ENCODE measurements around the gene ARFIP1. TPM values are rescaled to one million over a fixed set of nuclear protein-coding genes. Genes with fewer than 3 reads are reported as not detected.

ARFIP1 gene
- total RNA-seq, 1 donor from 2014 or later: 26.2 TPM

DNA sequence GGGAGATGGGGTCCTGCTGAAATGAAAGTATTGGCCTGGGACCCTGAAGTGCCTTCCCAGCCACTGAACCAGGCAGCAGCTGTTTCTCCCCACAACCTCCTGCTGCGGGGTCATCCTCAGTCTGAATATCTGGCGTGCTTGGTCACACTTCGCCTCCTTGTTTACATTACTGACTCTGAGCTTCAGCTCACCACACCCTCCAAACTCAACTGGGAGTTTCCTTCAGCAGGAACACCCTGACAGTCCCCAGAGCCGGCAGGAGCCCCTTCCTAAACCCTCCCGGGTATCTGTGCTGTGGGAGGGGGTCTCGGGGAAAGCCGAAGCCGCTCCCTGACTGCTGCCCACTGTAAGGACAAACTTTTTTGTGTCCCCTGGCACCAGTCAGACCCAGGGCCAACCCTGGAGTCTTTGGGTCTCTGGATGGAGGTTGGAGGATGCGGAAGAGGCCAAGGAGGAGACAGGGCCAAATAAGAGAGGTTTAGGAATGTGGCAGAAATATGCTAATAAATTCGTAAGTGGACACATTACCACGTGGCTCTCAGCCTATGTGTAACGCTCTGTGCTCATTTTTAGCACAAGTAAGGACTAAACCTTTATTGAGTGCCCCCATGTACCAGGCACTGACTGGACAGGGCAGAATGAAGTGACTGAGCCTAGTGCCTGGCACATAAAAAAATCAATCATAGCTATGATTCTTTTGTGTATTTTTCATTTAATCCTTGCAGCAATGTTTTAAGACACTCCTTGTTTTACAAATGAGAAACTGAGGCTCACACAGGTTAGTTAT is 177.1 kb downstream of the ARFIP1 start:
- no peak for DNase-seq (ENCODE audit: low spot score in 2 of 2, unreplicated experiment in 2 of 2)
- peaks cover 34% of the 10 kb centered on the region for H3K4me1 Mint-ChIP-seq
- peaks cover 9% of the 10 kb centered on the region for H3K36me3 Mint-ChIP-seq

DNA sequence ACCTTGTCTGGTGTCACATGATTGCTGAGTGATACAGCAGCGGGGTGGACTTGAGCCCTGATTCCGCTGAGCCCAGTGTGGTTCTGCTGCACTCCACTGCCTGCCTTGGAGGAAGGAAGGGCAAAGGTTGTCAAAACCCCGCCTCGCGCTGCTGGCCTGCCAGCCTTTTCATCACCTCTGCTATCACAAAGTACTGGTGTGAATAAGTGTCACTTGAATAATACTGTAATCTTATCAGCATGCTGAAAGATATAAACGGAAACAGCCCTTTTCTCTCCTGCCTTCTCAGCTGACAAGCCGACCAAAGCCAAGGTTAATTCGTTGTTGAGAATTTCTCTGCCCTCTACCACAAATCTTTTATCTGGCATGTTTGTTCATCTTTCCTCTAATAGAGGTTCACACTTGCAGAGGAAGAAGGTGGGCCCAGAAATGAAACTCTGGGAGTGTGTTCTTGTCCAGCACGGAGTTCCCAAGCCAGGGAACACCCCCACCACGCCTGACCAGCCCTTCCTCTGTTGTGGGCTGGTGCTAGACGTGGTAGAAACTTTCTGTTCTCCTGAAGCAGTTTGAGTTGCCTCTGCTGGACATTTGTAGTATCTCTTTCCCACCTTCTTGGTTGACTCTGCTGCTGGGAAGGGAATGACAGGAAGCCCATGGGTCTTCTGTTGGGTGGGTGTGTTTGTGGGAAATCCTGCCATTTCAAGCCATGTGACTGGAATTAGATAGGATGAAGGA is 177.8 kb downstream of the ARFIP1 start:
- DNase-seq (ENCODE audit: low spot score in 2 of 2, unreplicated experiment in 2 of 2): no peak
- Mint-ChIP-seq H3K27me3 (ENCODE audit: low read depth) (peaks cover 8% of the 10 kb centered on the region), H3K4me1 (peaks cover 36% of the 10 kb centered on the region), H3K9me3 (no peaks in the 10 kb centered on the region), H3K4me3 (no peak overlapping the region), H3K27ac (no peak overlapping the region), H3K36me3 (peaks cover 9% of the 10 kb centered on the region)
- TF ChIP-seq CTCF (IDR thresholded peaks at IDR 0.05; ENCODE audit: unreplicated experiment): no peak

More for the DNA sequence above, 177.1 kb downstream of the ARFIP1 start:
- Mint-ChIP-seq H3K27me3 (ENCODE audit: low read depth) (peaks cover 8% of the 10 kb centered on the region), H3K4me3 (no peak overlapping the region), H3K9me3 (no peaks in the 10 kb centered on the region), H3K27ac (no peak overlapping the region)
- no peak for TF ChIP-seq CTCF (IDR thresholded peaks at IDR 0.05; ENCODE audit: unreplicated experiment)

GRCh38 chr4:152959080-152959479 is 179.3 kb downstream of the ARFIP1 start:
- Mint-ChIP-seq H3K4me3 (no peak overlapping the region), H3K27ac (no peak overlapping the region), H3K4me1 (peaks cover 47% of the 10 kb centered on the region), H3K27me3 (ENCODE audit: low read depth) (peaks cover 8% of the 10 kb centered on the region), H3K9me3 (no peaks in the 10 kb centered on the region), H3K36me3 (peaks cover 5% of the 10 kb centered on the region)
- no peak for TF ChIP-seq CTCF (IDR thresholded peaks at IDR 0.05; ENCODE audit: unreplicated experiment)
- DNase-seq (ENCODE audit: low spot score in 2 of 2, unreplicated experiment in 2 of 2): no peak

- no peak overlapping the region for H3K27ac Mint-ChIP-seq
- no peak for DNase-seq (ENCODE audit: low spot score in 2 of 2, unreplicated experiment in 2 of 2)
- H3K4me1 Mint-ChIP-seq: peaks cover 54% of the 10 kb centered on the region
- peaks cover 8% of the 10 kb centered on the region for H3K27me3 Mint-ChIP-seq (ENCODE audit: low read depth)
- H3K36me3 Mint-ChIP-seq: no peaks in the 10 kb centered on the region
- TF ChIP-seq CTCF (IDR thresholded peaks at IDR 0.05; ENCODE audit: unreplicated experiment): no peak
- no peaks in the 10 kb centered on the region for H3K9me3 Mint-ChIP-seq
- no peak overlapping the region for H3K4me3 Mint-ChIP-seq
These were observed 180.3 kb downstream of the ARFIP1 start for GRCh38 chr4:152960082-152960481.

DNA sequence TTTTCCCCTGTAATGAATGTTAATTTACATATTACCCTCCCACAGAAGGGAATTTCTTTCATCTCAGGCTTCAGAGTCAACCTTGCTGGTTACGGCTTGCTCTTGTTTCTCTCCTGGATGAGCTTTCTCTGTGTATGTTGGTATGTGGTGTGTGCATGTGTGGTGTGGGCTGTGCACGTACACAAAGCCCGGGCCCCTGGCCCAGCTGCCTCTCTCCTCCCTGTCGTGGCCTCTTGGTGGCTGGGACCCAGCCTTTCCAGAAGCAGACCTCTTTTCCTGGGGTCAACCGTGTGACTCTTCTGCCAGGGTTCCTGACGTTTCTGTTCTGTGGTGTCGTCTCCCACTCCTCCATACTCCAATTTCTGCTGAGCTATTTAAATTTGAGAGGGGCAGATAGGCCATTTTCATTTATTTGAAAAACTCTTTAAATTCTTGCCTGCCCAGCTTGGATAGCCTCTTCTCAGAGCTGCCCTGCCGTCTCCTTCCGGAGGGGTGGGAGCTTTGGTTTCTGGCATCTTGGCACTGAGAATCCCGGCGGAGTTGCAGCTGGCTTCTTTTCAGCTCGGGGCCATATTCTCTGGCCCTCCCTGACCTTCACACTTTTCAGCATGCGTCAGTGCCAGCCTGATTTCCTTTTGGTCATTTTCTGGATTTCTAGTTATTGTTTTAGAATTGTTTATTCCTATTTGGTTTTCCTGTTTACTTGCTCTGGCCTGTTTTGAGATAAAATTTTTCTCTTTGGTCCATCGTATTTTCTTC is 181.4 kb downstream of the ARFIP1 start:
- Mint-ChIP-seq H3K27ac (peak overlapping the region; percentile 73), H3K36me3 (no peaks in the 10 kb centered on the region), H3K4me3 (no peak overlapping the region), H3K9me3 (no peaks in the 10 kb centered on the region), H3K27me3 (ENCODE audit: low read depth) (peaks cover 8% of the 10 kb centered on the region), H3K4me1 (peaks cover 59% of the 10 kb centered on the region)
- no peak for DNase-seq (ENCODE audit: low spot score in 2 of 2, unreplicated experiment in 2 of 2)
- TF ChIP-seq CTCF (IDR thresholded peaks at IDR 0.05; ENCODE audit: unreplicated experiment): no peak

Measured in mesothelial cell of epicardium (in vitro differentiated cells).